IPS-15b (cell line): Measurements from ENCODE around the gene NPPC.

Experiments
- H3K27me3 ChIP-seq: one replicate; pipeline ENCODE4 v1.6.1; 2013; ENCODE audit warnings: low read length; ENCODE audit not compliant: control insufficient read depth, insufficient read depth
- H3K36me3 ChIP-seq: one replicate; pipeline ENCODE4 v1.6.1; 2013; ENCODE audit warnings: low read length; ENCODE audit not compliant: control insufficient read depth, insufficient read depth
- H3K4me1 ChIP-seq: one replicate; pipeline ENCODE4 v1.6.1; 2013; ENCODE audit warnings: mild to moderate bottlenecking, low read length; ENCODE audit not compliant: control insufficient read depth, insufficient read depth
- H3K4me3 ChIP-seq: one replicate; pipeline ENCODE4 v1.5.1; 2013; ENCODE audit warnings: low read depth, low read length
- H3K9ac ChIP-seq: one replicate; pipeline ENCODE4 v1.6.1; 2013; ENCODE audit warnings: low read depth, mild to moderate bottlenecking, low read length
- H3K9me3 ChIP-seq: one replicate; pipeline ENCODE4 v1.6.1; 2013; ENCODE audit warnings: mild to moderate bottlenecking, low read length; ENCODE audit not compliant: control insufficient read depth, insufficient read depth

The NPPC gene

DNA sequence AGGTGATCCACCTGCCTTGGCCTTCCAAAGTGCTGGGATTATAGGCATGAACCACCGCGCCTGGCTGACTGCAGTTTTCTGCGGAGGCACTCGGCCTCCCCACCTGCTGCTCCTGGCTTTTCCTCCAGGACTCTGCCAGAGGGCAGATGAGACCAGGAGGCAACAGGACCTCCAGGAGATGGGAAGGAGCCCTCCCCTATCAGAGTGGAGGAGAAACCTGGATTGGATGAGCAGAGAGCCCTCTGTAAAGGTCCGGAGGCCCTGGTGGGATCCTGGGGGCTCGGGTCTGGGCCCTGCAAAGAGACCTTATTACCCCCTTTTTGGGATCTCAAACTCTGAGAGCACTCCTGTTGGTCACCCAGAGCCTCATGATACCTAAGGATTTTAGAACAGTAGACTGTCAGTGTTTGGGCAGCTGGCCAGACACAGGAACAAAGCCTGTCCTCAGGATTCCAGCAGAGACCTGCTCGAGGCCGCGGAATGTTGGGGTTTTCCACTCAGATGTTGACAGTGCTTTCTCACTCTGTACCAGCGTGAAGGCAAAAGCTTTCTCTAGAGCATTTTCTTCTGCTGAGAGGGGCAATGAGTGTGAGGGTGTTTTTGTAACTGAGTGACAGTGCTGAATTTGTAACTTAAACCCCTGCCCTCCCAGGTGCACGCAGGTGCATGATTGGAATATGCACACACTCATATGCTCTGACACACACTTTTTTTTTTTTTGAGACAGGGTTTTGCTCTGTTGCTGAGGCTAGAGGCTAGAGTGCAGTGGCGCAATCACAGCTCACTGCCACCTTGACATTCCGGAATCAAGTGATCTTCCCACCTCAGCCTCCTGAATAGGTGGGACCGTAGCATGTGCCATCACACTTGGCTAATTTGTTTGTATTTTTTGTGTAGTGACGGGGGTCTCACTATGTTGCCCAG, 48.4 kb downstream of the NPPC start:
- H3K4me3 ChIP-seq: no peak overlapping the region
- no peaks in the 10 kb centered on the region for H3K9me3 ChIP-seq
- H3K9ac ChIP-seq: no peak overlapping the region
- no peaks in the 10 kb centered on the region for H3K36me3 ChIP-seq
- H3K27me3 ChIP-seq: no peaks in the 10 kb centered on the region
- no peaks in the 10 kb centered on the region for H3K4me1 ChIP-seq

DNA sequence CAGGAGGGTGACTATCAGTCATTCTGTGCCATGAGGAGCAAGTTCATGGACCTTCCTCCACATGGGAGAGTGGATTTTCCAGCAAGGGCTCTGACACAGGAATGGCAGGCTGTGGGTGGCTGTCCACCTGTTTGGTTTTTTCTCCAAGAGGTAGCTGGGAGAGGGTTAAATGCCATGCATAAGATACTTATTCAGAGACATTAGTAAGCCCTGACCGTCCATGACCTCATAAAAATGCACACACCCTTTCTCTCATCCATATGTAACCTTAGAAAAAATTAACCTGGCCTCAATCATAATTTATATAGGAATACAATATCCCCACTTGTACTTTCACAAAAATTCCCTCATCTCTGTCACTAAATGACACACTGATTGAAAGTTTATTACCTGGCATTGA, 51.3 kb downstream of the NPPC start:
- no peaks in the 10 kb centered on the region for H3K4me1 ChIP-seq
- no peak overlapping the region for H3K4me3 ChIP-seq
- no peaks in the 10 kb centered on the region for H3K9me3 ChIP-seq
- no peaks in the 10 kb centered on the region for H3K27me3 ChIP-seq
- no peaks in the 10 kb centered on the region for H3K36me3 ChIP-seq
- no peak overlapping the region for H3K9ac ChIP-seq
